Mucosa of descending colon (tissue), 3 donors: ENCODE measurements around the gene TUBB2A. TPM values are rescaled to one million over a fixed set of nuclear protein-coding genes. Genes with fewer than 3 reads are reported as not detected.
"Not testable (repeated sequence)": the region's sequence is repeated elsewhere in the genome, so short reads cannot be mapped to it uniquely, and the experiment has no call there.

ENCODE experiments used
- ATAC-seq: fragments of 200-7000 bp; cut with Tn5 transposase; one replicate; pipeline ENCODE4 v1.9.1; 2020; ENCODE audit warnings: mild to moderate bottlenecking, moderate library complexity
- DNase-seq, 3 donors: peaks; one replicate each; pipeline ENCODE4 v3.0.0-alpha.2; 2020
- H3K36me3 ChIP-seq: fragments of 200-600 bp; one replicate; pipeline ENCODE4 v1.8.0; 2021; ENCODE audit warnings: low read depth, mild to moderate bottlenecking
- H3K4me1 ChIP-seq: fragments of 200-600 bp; one replicate; pipeline ENCODE4 v1.8.0; 2021; ENCODE audit warnings: low read depth, mild to moderate bottlenecking
- H3K4me3 ChIP-seq: fragments of 200-600 bp; one replicate; pipeline ENCODE4 v1.8.0; 2021; ENCODE audit warnings: mild to moderate bottlenecking
- H3K9me3 ChIP-seq: fragments of 200-600 bp; one replicate; pipeline ENCODE4 v1.8.0; 2021; ENCODE audit warnings: mild to moderate bottlenecking
- CTCF ChIP-seq: fragments of 200-600 bp; IDR thresholded peaks from one replicate; pipeline ENCODE4 v1.8.0; 2022; ENCODE audit warnings: antibody characterized with exemption, mild to moderate bottlenecking
- intact Hi-C, 2 donors: fragments of 100-400 bp; cut with DNase I in 1 of 2; cut with micrococcal nuclease in 1 of 2; formaldehyde crosslinking; loops; one replicate each; pipeline versions ENCODE4 v1.11.0 to v1.11.1; 2022; cut with DNase I, micrococcal nuclease
- total RNA-seq, 3 donors: library from RNA; stranded (reverse); fragmentation: NEBNext Ultra II Directional in 2 of 3; extraction: Animal tissue kit (Norgen Biotek cat#: 25700) in 2 of 3; gene quantifications; one replicate each; pipeline versions ENCODE4 v1.2.1 to v1.2.4, GENCODE V29; 2021 to 2023
- donor health status: DM: no; HTN: no; CAD: no; lungs with moderate emphysema.
- donor health status: DM: no; HTN: no; CAD: no.
- donor health status: DM: no; HTN: yes; CAD: no.

Gene TUBB2A
- total RNA-seq, 3 donors from 2014 or later = 16.4 to 92.8 (median 38.4) TPM

GRCh38 chr6:3159805-3160781 lies 2.7 kb upstream of the TUBB2A start:
- Histone ChIP-seq H3K9me3 (no peaks in the 10 kb centered on the region), H3K4me3 (no peak overlapping the region), H3K36me3 (no peaks in the 10 kb centered on the region), H3K4me1 (peaks cover 12% of the 10 kb centered on the region)
- TF ChIP-seq CTCF = no peak
- intact Hi-C loops = no loop called here
- ATAC-seq (peak; percentile 73), DNase-seq (peak; percentile 86 to 87 (median 86))

- intact Hi-C loops = not testable (repeated sequence)
Observed at GRCh38 chr6:3156184-3157130, 887 bp downstream of the TUBB2A start.

GRCh38 chr6:3155416-3155815 lies 1.9 kb downstream of the TUBB2A start:
- DNase-seq (peak in 1 of 3 donors; percentile 26), ATAC-seq (peak; percentile 3)
- H3K9me3 ChIP-seq, H3K4me1 ChIP-seq, H3K4me3 ChIP-seq, H3K36me3 ChIP-seq, intact Hi-C loops: not testable (repeated sequence)

More at GRCh38 chr6:3156184-3157130, 887 bp downstream of the TUBB2A start:
- H3K4me1 ChIP-seq, H3K36me3 ChIP-seq, H3K9me3 ChIP-seq, ATAC-seq: not testable (repeated sequence)
- peak overlapping the region; percentile 72 for H3K4me3 ChIP-seq
- DNase-seq = peak in 1 of 3 donors; percentile 63

GRCh38 chr6:3152689-3153088 lies 4.7 kb downstream of the TUBB2A start:
- no peak for ATAC-seq
- DNase-seq = no peak
- H3K4me3 ChIP-seq = no peak overlapping the region
- intact Hi-C loops = no loop called here
- H3K36me3 ChIP-seq = no peaks in the 10 kb centered on the region
- no peaks in the 10 kb centered on the region for H3K4me1 ChIP-seq
- H3K9me3 ChIP-seq = no peaks in the 10 kb centered on the region
- no peak for TF ChIP-seq CTCF

GRCh38 chr6:3151691-3152090 lies 5.7 kb downstream of the TUBB2A start:
- DNase-seq (no peak), ATAC-seq (no peak)
- no peaks in the 10 kb centered on the region for H3K9me3 ChIP-seq
- H3K36me3 ChIP-seq = no peaks in the 10 kb centered on the region
- intact Hi-C loops = no loop called here
- no peak overlapping the region for H3K4me3 ChIP-seq
- TF ChIP-seq CTCF = no peak
- H3K4me1 ChIP-seq = no peaks in the 10 kb centered on the region

GRCh38 chr6:3147914-3148757 lies 9.2 kb downstream of the TUBB2A start:
- Histone ChIP-seq H3K4me1 (no peaks in the 10 kb centered on the region), H3K9me3 (no peaks in the 10 kb centered on the region), H3K4me3 (no peak overlapping the region), H3K36me3 (no peaks in the 10 kb centered on the region)
- DNase-seq (no peak), ATAC-seq (no peak)
- intact Hi-C loops = no loop called here
- TF ChIP-seq CTCF = no peak
